ENCODE results near the gene SLC25A23.

The SLC25A23 gene

GRCh38 chr19:6460099-6460884 lies 700 bp upstream of the SLC25A23 start (continued):
- TF ChIP-seq PRDM6 (tag by site-specific recombination; IDR thresholded peaks at IDR 0.05) (peak; percentile 28; the same call in 1 of the 2 replicates), GLI2 (tag by site-specific recombination; IDR thresholded peaks at IDR 0.05; ENCODE audit: borderline replicate concordance, low read depth) (no peak), ZNF404 (tag by site-specific recombination; IDR thresholded peaks at IDR 0.05) (no peak), ZNF561 (tag by site-specific recombination; IDR thresholded peaks at IDR 0.05; ENCODE audit: borderline replicate concordance) (no peak; the same call in none of the 2 replicates), ZNF354C (tag by site-specific recombination; IDR thresholded peaks at IDR 0.05; ENCODE audit: borderline replicate concordance, low read depth) (no peak), ZNF580 (tag by site-specific recombination; IDR thresholded peaks at IDR 0.05) (peak; percentile 60; the same call in 1 of the 2 replicates), ZNF223 (tag by site-specific recombination; IDR thresholded peaks at IDR 0.05) (0 out of 2 replicates have a peak, but pooled peaks have one; percentile 29), ZNF184 (tag by site-specific recombination; IDR thresholded peaks at IDR 0.05) (peak; percentile 64), ZNF707 (tag by site-specific recombination; IDR thresholded peaks at IDR 0.05) (no peak), ZNF571 (tag by site-specific recombination; IDR thresholded peaks at IDR 0.05) (no peak), KLF16 (tag by site-specific recombination; IDR thresholded peaks at IDR 0.05) (peak; percentile 97), GFI1B (tag by site-specific recombination; IDR thresholded peaks at IDR 0.05) (peak; percentile 91), ZNF513 (tag by site-specific recombination; IDR thresholded peaks at IDR 0.05) (no peak), ZSCAN4 (tag by site-specific recombination; IDR thresholded peaks at IDR 0.05) (peak; percentile 40; the same call in 1 of the 2 replicates), INSM2 (tag by site-specific recombination; IDR thresholded peaks at IDR 0.05) (no peak), ELK4 (IDR thresholded peaks at IDR 0.05; ENCODE audit: borderline replicate concordance, low read depth, low read length) (no peak), SP3 (tag by site-specific recombination; IDR thresholded peaks at IDR 0.05) (peak; percentile 92), ZBTB48 (tag by site-specific recombination; IDR thresholded peaks at IDR 0.05) (peak; percentile 59; the same call in 1 of the 2 replicates), ZNF391 (tag by site-specific recombination; IDR thresholded peaks at IDR 0.05; ENCODE audit: borderline replicate concordance, low read depth) (peak; percentile 93; the same call in 1 of the 2 replicates), ZFP69B (tag by site-specific recombination; IDR thresholded peaks at IDR 0.05) (peak; percentile 96), HOXA7 (CRISPR knock-in tag; IDR thresholded peaks at IDR 0.05; ENCODE audit: borderline replicate concordance) (no peak), GLI4 (tag by site-specific recombination; IDR thresholded peaks at IDR 0.05) (peak; percentile 87), OVOL3 (tag by site-specific recombination; IDR thresholded peaks at IDR 0.05) (no peak), ZNF37A (tag by site-specific recombination; IDR thresholded peaks at IDR 0.05) (no peak), ZNF48 (tag by site-specific recombination; IDR thresholded peaks at IDR 0.05) (no peak), ZNF335 (tag by site-specific recombination; conservative IDR thresholded peaks at IDR 0.05) (peak; percentile 61), ZSCAN16 (tag by site-specific recombination; IDR thresholded peaks at IDR 0.05) (no peak), ZNF624 (tag by site-specific recombination; IDR thresholded peaks at IDR 0.05) (no peak), KLF1 (tag by site-specific recombination; IDR thresholded peaks at IDR 0.05) (0 out of 2 replicates have a peak, but pooled peaks have one; percentile 16), ZBTB7A (tag by site-specific recombination; IDR thresholded peaks at IDR 0.05; ENCODE audit: low read depth) (peak; percentile 91; the same call in 1 of the 2 replicates), ATF2 (tag by site-specific recombination; IDR thresholded peaks at IDR 0.05; ENCODE audit: low read depth) (no peak)

All from HEK293 (cell line).